ENCODE data around the gene MLXIP. TPM values are rescaled to one million over a fixed set of nuclear protein-coding genes. Genes with fewer than 3 reads are reported as not detected.

MLXIP gene
- total and polyA plus RNA-seq, 2 donors (not counting 3 experiments of a cell fraction or from before 2014, with no cell fraction given) = 22.0 to 72.5 TPM

GRCh38 chr12:122158700-122159285 is 80.2 kb downstream of the MLXIP start:
- Histone ChIP-seq H3K79me2 (ENCODE audit: control insufficient read depth, insufficient read depth, low read length) (no peaks in the 10 kb centered on the region), H3K27me3 (ENCODE audit: control insufficient read depth in 2 of 2, insufficient read depth in 2 of 2, low read length in 2 of 2) (no peaks in the 10 kb centered on the region), H3K27ac (ENCODE audit: insufficient read depth, low read depth, low read length) (no peak overlapping the region), H3K4me3 (replicated peaks in 1 of 3; ENCODE audit: insufficient read depth in 1 of 3, low read depth in 1 of 3, low read length in 3 of 3) (no peak overlapping the region), H3K9ac (replicated peaks; ENCODE audit: extremely low read depth, insufficient read depth, low read length) (no peak overlapping the region), H3K9me1 (replicated peaks; ENCODE audit: control insufficient read depth, extremely low read depth, insufficient read depth, low read length) (no peaks in the 10 kb centered on the region), H3K4me1 (ENCODE audit: control insufficient read depth, extremely low read depth, insufficient read depth, low read length) (no peaks in the 10 kb centered on the region), H4K20me1 (replicated peaks; ENCODE audit: control insufficient read depth, extremely low read depth, insufficient read depth, low read length) (no peaks in the 10 kb centered on the region), H3K9me3 (replicated peaks; ENCODE audit: control insufficient read depth, insufficient read depth, low read length) (no peaks in the 10 kb centered on the region), H3K36me3 (ENCODE audit: control insufficient read depth in 2 of 2, extremely low read depth in 1 of 2, insufficient read depth in 2 of 2, low read length in 2 of 2) (no peaks in the 10 kb centered on the region), H3K4me2 (ENCODE audit: insufficient read depth, low read length) (no peak overlapping the region), H2AFZ (ENCODE audit: low read depth, low read length) (no peak overlapping the region)
- ChIA-PET POLR2A (no interaction called here), CTCF (interaction anchor here (1.5 to 4.0 kb wide), 2 partner anchors 28 to 33 kb away, joined by 5 to 18 read pairs; no protein-coding TSS in a partner anchor)
- DNase-seq (ENCODE audit: low read depth, low spot score) (no peak), FAIRE-seq (no peak)
- intact Hi-C loops (cut with micrococcal nuclease) (no loop called here), dilution Hi-C loops (cut with MboI; ENCODE audit: extremely low pct_ligation_motif_present, low sequenced_read_pairs) (no loop called here)
- TF ChIP-seq MAX (IDR thresholded peaks at IDR 0.05; ENCODE audit: insufficient read depth, insufficient read length) = no peak
- no peak for TF ChIP-seq POLR2AphosphoS5 (IDR thresholded peaks at IDR 0.05; ENCODE audit: insufficient read depth, low read depth, low read length)
- TF ChIP-seq POLR2A (IDR thresholded peaks at IDR 0.05; ENCODE audit: low read depth, low read length) = no peak
- no peak for TF ChIP-seq EZH2 (IDR thresholded peaks at IDR 0.05; ENCODE audit: borderline replicate concordance, low read depth, low read length, severe bottlenecking)
- TF ChIP-seq FOS (IDR thresholded peaks at IDR 0.05; ENCODE audit: borderline replicate concordance, insufficient read depth, low read length) = no peak
- TF ChIP-seq MYC (IDR thresholded peaks at IDR 0.05; ENCODE audit: low read depth, low read length) = no peak
- TF ChIP-seq, protein P1, sequence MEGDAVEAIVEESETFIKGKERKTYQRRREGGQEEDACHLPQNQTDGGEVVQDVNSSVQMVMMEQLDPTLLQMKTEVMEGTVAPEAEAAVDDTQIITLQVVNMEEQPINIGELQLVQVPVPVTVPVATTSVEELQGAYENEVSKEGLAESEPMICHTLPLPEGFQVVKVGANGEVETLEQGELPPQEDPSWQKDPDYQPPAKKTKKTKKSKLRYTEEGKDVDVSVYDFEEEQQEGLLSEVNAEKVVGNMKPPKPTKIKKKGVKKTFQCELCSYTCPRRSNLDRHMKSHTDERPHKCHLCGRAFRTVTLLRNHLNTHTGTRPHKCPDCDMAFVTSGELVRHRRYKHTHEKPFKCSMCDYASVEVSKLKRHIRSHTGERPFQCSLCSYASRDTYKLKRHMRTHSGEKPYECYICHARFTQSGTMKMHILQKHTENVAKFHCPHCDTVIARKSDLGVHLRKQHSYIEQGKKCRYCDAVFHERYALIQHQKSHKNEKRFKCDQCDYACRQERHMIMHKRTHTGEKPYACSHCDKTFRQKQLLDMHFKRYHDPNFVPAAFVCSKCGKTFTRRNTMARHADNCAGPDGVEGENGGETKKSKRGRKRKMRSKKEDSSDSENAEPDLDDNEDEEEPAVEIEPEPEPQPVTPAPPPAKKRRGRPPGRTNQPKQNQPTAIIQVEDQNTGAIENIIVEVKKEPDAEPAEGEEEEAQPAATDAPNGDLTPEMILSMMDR (IDR thresholded peaks at IDR 0.05; ENCODE audit: extremely low read depth in 1 of 2, insufficient read depth in 1 of 2, low read depth in 1 of 2, low read length in 2 of 2) = no peak
- no peak for TF ChIP-seq JUN (IDR thresholded peaks at IDR 0.05; ENCODE audit: borderline replicate concordance, insufficient read depth, insufficient read length, low read depth)
- no peak for TF ChIP-seq GATA2 (IDR thresholded peaks at IDR 0.05; ENCODE audit: insufficient read depth, insufficient read length, low read depth, low read length)
- BruUV-seq (replicated peaks) = no TSS peak

Measured in endothelial cell of umbilical vein (primary cell).